IPS DF 19.7 (cell line): Measurements from ENCODE around the gene MROH2A.

Source experiments
- DNase-seq: peaks from one replicate; pipeline ENCODE4 v3.0.0-alpha.2; 2013; ENCODE audit warnings: low read depth, low spot score

Gene MROH2A

GRCh38 chr2:233835230-233836186 is 57.4 kb downstream of the MROH2A start:
- DNase-seq = no peak

DNA sequence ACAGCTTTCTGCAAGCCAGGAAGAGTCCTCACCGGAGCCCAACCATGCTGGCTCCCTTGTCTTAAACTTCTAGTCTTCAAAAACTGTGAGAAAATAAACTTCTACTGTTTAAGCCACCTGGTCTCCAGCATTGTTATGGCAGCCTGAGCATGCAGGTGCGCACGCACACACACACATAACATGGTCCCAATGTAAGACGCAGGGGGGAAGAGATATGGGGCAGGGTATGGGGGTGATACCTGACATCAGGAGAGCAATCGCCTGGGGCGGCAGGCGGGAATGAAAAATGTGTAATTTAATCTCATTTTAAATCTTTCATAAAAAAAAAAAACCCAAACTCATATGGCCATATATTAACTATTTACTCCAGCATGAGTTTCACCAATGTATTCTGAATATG is 58.2 kb downstream of the MROH2A start:
- no peak for DNase-seq

- no peak for DNase-seq
Observed at GRCh38 chr2:233837694-233838229, 59.6 kb downstream of the MROH2A start.

- DNase-seq = no peak
Observed at GRCh38 chr2:233838251-233838650, 60.1 kb downstream of the MROH2A start.

DNA sequence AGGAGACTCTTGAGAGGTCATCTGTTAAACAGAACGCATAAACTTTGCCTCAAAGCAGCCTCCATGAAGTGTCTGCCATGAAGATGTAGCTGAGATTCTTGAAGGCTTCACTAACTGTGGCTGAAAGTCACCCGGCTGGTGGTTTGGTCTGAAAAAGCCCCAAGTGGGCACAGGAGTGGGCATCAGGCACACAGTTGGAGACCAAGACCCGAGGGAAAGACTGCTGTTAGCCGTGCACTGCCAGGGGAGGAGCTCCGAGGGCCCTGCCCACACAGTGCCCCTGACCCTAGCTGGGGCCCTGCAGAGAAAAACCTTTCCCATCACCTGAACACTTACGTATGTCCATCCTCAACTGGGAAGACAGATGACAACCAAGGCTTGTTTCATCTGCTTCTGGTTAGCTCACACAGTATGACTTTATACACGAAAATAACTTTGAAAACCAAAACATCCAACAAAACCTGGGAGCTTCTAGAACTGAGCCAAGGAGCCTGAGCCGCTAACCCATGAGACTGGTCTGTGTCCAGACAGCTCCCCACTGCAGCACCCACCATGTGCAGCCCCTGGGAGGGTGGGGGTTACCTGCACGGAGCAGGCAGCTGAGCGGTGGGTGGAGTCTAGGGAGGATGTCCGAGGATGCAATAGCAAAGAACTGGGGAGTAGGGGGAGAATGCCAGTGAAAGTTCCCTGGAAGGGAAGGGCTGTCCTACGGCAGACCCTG is 60.8 kb downstream of the MROH2A start:
- no peak for DNase-seq

DNA sequence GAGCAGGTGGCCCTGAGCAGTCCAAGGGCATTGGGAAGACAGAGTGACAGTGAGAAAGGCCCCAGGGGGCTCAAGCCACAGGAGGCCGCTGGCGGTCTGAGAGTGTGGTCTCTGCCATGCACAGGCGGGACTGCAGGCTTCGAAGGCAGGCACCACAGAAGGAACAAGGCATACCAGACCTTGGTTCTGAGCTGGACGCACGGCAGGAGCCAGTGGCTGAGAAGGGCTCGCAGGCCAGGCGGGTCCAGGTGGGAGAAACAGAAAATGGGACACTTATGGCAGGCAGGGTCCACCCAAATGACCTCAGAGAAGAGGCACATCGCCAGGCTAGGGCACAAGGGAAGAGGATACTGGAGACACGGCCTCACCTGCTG is 61.3 kb downstream of the MROH2A start:
- DNase-seq = no peak

DNA sequence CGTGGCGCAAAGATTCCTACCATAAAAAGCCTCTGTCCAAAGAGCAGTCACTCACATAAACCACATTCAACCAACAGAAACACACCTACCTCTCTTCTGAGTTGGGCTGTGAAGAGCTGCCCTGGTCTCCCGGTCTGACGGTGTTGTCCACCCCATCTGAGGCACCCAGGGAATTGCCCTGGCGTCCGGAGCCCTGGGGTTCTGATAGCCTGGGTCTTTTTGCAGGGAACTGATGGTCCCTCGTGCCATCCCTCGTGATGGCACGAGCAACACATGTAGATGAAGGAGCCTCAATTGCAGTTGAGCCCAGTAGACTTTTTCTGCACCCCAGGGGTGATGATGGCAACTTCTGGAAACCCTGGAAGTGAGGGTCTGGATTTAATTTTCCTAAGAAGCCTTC is 62.4 kb downstream of the MROH2A start:
- DNase-seq = no peak

DNA sequence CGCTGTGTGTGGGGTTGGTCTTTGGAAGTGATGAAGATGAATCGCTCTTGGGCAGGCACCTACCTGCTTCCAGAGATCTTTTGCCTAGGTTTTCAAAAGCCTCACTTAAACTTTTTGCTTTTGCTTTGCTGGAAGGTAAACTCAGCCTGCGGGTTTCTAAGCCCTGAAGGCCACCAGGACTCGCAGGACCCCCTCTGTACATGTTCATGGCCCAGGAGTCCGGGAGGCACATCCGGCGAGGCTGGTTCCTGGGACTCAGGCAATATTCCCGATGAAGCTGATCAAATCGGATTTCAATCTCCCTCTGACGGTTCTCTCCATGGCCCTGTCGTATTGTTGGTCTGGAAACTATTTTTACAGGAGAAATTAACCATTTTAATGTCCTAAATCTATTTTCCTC is 63.1 kb downstream of the MROH2A start:
- no peak for DNase-seq

DNA sequence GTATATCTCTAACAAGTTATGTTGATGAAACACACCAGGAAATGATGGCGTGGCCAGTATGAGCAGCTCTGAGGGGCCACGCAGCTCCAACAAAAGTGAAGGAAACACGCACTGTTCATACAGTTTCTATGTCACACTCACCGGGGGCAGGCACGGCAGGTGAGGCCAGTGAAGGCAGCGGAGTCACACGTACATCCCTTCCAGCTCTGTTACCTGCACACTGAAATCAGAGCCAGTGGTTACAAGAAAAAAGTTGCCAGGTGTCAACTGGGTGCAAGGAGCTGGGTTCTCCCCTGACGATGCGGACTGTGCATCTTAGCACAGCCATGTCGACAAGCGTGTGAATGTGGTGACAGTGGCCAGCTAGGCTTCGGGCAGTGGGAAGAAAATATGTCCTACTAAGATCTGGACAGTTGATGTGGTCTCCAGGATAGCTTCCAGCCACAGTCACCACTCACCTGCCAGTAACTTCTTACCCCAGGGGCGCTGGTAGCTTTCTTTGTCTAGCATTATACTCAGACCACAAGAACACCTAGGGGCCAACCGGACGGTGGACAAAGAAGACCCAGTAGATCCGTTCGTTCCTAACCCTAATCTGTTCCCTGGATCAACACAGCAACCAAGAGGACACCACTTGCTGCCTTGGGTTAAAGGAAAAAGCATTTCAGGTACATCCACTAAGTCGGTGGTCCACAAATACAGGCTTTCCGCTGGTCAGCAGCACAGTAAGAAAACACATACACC is 66.1 kb downstream of the MROH2A start:
- no peak for DNase-seq

DNA sequence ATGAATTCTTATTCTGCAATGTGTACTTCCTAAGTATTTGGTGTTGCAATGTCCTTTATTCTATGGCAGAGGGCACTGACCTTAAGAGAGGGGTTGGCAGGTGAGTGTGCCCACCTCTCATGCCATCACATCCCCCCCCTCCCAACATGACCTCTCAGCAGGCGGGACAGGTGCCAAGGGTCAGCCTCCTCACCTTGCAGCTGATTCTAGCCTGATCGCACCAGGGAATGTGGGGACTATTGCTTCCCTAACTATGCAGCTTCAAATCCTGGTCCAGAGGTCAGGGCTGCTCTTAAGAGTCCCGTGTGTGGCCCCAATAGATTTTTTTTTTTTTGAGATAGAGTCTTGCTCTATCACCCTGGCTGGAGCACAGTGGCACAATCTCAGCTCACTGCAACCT is 66.7 kb downstream of the MROH2A start:
- DNase-seq = no peak

DNA sequence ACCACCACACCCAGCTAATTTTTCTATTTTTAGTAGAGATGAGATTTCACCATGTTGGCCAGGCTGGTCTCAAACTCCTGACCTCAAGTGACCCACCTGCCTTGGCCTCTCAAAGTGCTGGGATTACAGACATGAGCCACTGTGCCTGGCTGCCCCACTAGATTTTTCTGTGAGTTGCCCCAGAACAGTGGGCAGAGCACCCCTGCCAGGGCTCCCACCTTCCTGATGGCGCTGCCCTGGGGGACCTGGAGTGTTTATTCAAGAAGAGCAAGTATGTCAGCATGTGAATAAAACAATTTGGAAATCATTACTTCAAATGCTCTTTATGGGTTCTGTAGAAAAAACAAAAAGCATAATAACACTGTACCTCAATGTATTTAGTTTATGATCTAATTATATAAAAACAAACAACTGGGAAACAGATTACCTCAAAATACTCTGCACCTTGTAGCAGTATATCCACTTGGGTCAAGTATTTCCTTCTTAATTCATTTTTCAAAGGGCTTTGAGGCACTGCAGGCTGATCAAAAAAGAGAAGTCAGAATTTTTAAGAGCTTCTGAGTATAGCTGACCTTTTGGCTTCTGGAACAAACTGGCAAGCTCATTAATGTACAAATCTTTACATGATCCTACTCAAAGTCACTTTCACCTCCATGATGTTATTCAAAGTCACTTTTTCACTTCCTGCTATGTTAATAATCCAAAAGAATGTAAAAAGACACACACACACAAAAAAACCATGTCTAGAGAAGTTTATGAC is 67.4 kb downstream of the MROH2A start:
- no peak for DNase-seq

GRCh38 chr2:233846387-233847247 is 68.5 kb downstream of the MROH2A start:
- DNase-seq = no peak

GRCh38 chr2:233847248-233847898 is 69.2 kb downstream of the MROH2A start:
- DNase-seq = no peak

DNA sequence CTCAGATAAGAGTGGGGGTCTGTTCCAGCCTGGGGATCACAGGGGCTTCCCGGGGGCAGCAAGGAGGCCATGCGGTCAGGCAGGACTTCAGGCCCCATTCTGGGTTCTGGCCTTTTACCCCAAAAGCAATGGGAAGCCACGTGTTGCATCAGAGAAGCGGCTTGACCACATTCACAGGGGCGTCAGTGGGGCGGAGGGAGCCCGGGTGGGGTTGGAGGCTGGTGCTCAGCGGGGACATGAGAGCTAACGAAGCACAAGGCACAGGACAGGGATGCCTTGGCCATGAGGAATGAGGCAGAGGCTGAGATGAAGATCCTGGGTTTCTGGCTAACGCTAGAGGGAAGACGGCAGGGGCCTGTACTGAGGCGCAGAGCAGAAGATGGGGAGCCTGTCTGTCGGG is 70.1 kb downstream of the MROH2A start:
- no peak for DNase-seq

GRCh38 chr2:233849607-233850271 is 71.6 kb downstream of the MROH2A start:
- DNase-seq = no peak

DNA sequence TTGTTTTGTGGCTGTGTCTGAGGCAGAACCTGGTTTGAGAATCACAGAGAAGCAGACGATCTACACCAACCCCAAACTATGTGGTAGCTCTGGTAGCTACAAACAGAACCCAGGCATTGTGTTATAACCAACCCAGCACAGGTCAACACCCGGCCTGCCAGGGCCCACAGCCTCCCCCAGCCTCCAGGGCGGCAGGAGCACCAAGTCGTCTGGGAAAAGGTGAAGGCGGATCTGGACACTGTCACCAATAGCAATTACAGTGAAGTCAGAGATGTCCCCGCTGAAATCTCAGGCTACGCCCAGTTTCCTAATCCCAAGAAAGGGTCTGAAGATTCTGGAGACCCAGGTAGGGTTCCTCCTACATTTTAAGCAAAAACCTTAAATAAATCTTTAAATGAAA is 72.6 kb downstream of the MROH2A start:
- no peak for DNase-seq

- DNase-seq = no peak
Observed at GRCh38 chr2:233851169-233851568, 73.0 kb downstream of the MROH2A start.

DNA sequence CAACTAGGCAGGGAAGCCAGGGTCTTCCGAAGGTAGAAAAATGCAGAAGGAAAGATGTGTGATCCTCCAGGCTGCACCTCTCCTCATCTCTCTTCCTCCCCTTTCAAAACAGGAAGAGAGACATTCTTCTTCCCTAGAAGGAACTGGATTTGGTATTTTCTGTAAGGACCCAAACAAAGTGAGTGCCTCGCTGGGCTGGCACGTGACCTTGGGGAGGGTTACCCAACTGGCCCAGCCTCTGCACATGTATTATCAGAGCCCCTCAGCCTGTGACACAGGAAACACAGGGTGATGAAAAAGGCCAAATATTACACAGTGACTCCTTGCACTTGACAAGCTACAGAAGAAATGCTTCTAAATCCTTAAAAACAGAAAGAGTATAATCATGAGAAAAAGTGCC is 73.9 kb downstream of the MROH2A start:
- DNase-seq = no peak

DNA sequence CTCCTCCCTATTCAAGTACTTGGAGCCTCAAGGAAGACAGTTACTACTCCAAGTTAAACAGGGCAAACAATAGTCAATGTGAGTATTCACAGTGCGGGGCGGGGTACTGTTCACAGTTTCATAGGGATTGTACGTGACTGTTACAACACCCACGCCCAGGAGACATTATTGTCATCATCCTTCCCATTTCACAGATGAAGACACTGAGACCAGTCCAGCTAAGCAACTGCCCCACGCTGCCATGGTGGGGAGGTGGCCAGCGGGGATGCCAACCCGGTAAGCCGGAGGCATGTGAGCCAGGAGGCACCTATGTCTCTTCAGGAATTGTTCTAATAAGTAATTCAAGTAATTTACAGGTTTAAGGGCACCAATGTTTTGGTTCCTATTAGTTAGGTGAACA is 75.2 kb downstream of the MROH2A start:
- no peak for DNase-seq
